Hepatocyte (in vitro differentiated cells): Measurements from ENCODE around the gene MTRFR. TPM values are rescaled to one million over a fixed set of nuclear protein-coding genes. Genes with fewer than 3 reads are reported as not detected.

ENCODE experiments used
- DNase-seq: peaks from one replicate; pipeline ENCODE4 v3.0.0-alpha.2; 2016; ENCODE audit warnings: low spot score
- H2AFZ ChIP-seq: fragments of 200-600 bp; sonication (generic); 2 replicates; pipeline ENCODE4 v1.6.0; 2016; ENCODE audit warnings: antibody characterized with exemption, mild to moderate bottlenecking
- H3K27ac ChIP-seq: fragments of 200-600 bp; sonication (generic); 2 replicates; pipeline ENCODE4 v1.5.1; 2016; ENCODE audit warnings: mild to moderate bottlenecking
- H3K27me3 ChIP-seq: fragments of 200-600 bp; sonication (generic); 2 replicates; pipeline ENCODE4 v1.6.1; 2016
- H3K36me3 ChIP-seq: fragments of 200-600 bp; sonication (generic); replicated peaks from 2 replicates; pipeline ENCODE4 v1.5.1; 2016; ENCODE audit warnings: low read depth; ENCODE audit not compliant: insufficient read depth
- H3K4me1 ChIP-seq: fragments of 200-600 bp; sonication (generic); 2 replicates; pipeline ENCODE4 v1.5.1; 2016; ENCODE audit warnings: mild to moderate bottlenecking, moderate library complexity; ENCODE audit not compliant: insufficient read depth
- H3K4me2 ChIP-seq: fragments of 200-600 bp; sonication (generic); 2 replicates; pipeline ENCODE4 v1.6.0; 2016
- H3K4me3 ChIP-seq: fragments of 200-600 bp; sonication (generic); 2 replicates; pipeline ENCODE4 v1.5.1; 2016; ENCODE audit warnings: mild to moderate bottlenecking
- H3K79me2 ChIP-seq: fragments of 200-600 bp; sonication (generic); 2 replicates; pipeline ENCODE4 v1.6.0; 2017; ENCODE audit warnings: mild to moderate bottlenecking
- H3K9me2 ChIP-seq: fragments of 200-600 bp; sonication (generic); replicated peaks from 2 replicates; pipeline ENCODE4 v1.6.0; 2017; ENCODE audit warnings: mild to moderate bottlenecking; ENCODE audit not compliant: insufficient read depth
- H3K9me3 ChIP-seq: fragments of 200-600 bp; sonication (generic); 2 replicates; pipeline ENCODE4 v1.5.1; 2016; ENCODE audit warnings: low read depth, mild to moderate bottlenecking
- H4K20me1 ChIP-seq: fragments of 200-600 bp; sonication (generic); 2 replicates; pipeline ENCODE4 v1.6.0; 2016; ENCODE audit warnings: mild to moderate bottlenecking; ENCODE audit not compliant: insufficient read depth, poor library complexity, severe bottlenecking
- EZH2 ChIP-seq: fragments of 200-600 bp; sonication (generic); IDR thresholded peaks from 2 replicates; pipeline ENCODE4 v1.6.1; 2016; ENCODE audit warnings: antibody characterized with exemption, mild to moderate bottlenecking, borderline replicate concordance
- EZH2phosphoT487 ChIP-seq: fragments of 200-600 bp; sonication (generic); IDR thresholded peaks from one replicate; pipeline ENCODE4 v1.6.1; 2018; ENCODE audit warnings: antibody characterized with exemption, mild to moderate bottlenecking, low read depth, moderate library complexity; ENCODE audit not compliant: unreplicated experiment, severe bottlenecking
- WGBS: methylation state at CpG from one replicate; pipeline ENCODE4 v1.1.6; 2016; ENCODE audit warnings: low lambda C conversion rate; ENCODE audit errors: missing lambda C conversion rate; 5-methylcytosine and 5-hydroxymethylcytosine counted together
- polyA plus RNA-seq: library from polyadenylated mRNA; unstranded; fragments of >200 nt; fragmentation: Nextera tagmentation; extraction: Ambion mirVana; gene quantifications from 2 replicates; pipeline ENCODE4 v1.2.1, GENCODE V29; 2016
- total RNA-seq: library from RNA; depleted of rRNA; stranded (reverse); fragments of >200 nt; gene quantifications from 2 replicates; pipeline ENCODE4 v1.2.3, GENCODE V29; 2014
- TF ChIP-seq, protein P1 (sequence below): fragments of 200-600 bp; sonication (generic); IDR thresholded peaks from 2 replicates; pipeline ENCODE4 v1.5.1; 2016; ENCODE audit warnings: antibody characterized with exemption, mild to moderate bottlenecking; ENCODE audit not compliant: poor library complexity

The MTRFR gene
- total and polyA plus RNA-seq, 2 experiments from 2014 or later: 13.3 to 13.8 TPM

GRCh38 chr12:123254853-123255446 lies 21.7 kb downstream of the MTRFR start:
- peaks cover 50% of the 10 kb centered on the region for H3K79me2 ChIP-seq
- no peak for DNase-seq
- H3K36me3 ChIP-seq: no peaks in the 10 kb centered on the region
- 88% methylated on average over 5 of the region's 5 CpGs for WGBS
- H2AFZ ChIP-seq: no peak overlapping the region
- H3K9me3 ChIP-seq: no peaks in the 10 kb centered on the region
- peaks cover 10% of the 10 kb centered on the region for H3K4me1 ChIP-seq
- no peak overlapping the region for H3K4me3 ChIP-seq
- H3K27me3 ChIP-seq: no peaks in the 10 kb centered on the region
- H3K9me2 ChIP-seq: no peaks in the 10 kb centered on the region
- no peak overlapping the region for H3K27ac ChIP-seq
- no peak overlapping the region for H3K4me2 ChIP-seq
- no peaks in the 10 kb centered on the region for H4K20me1 ChIP-seq
- no peak for TF ChIP-seq EZH2
- no peak for TF ChIP-seq EZH2phosphoT487
- TF ChIP-seq, protein P1, sequence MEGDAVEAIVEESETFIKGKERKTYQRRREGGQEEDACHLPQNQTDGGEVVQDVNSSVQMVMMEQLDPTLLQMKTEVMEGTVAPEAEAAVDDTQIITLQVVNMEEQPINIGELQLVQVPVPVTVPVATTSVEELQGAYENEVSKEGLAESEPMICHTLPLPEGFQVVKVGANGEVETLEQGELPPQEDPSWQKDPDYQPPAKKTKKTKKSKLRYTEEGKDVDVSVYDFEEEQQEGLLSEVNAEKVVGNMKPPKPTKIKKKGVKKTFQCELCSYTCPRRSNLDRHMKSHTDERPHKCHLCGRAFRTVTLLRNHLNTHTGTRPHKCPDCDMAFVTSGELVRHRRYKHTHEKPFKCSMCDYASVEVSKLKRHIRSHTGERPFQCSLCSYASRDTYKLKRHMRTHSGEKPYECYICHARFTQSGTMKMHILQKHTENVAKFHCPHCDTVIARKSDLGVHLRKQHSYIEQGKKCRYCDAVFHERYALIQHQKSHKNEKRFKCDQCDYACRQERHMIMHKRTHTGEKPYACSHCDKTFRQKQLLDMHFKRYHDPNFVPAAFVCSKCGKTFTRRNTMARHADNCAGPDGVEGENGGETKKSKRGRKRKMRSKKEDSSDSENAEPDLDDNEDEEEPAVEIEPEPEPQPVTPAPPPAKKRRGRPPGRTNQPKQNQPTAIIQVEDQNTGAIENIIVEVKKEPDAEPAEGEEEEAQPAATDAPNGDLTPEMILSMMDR: no peak

- H3K27ac ChIP-seq: no peak overlapping the region
- no peaks in the 10 kb centered on the region for H3K4me1 ChIP-seq
- DNase-seq: no peak
- WGBS: 70% methylated on average over 4 of the region's 4 CpGs
- H3K9me3 ChIP-seq: no peaks in the 10 kb centered on the region
- H2AFZ ChIP-seq: no peak overlapping the region
- H3K36me3 ChIP-seq: no peaks in the 10 kb centered on the region
- no peak overlapping the region for H3K4me2 ChIP-seq
- peaks cover 6% of the 10 kb centered on the region for H4K20me1 ChIP-seq
- no peaks in the 10 kb centered on the region for H3K9me2 ChIP-seq
- no peak overlapping the region for H3K4me3 ChIP-seq
- H3K79me2 ChIP-seq: peaks cover 26% of the 10 kb centered on the region
- H3K27me3 ChIP-seq: no peaks in the 10 kb centered on the region
- TF ChIP-seq EZH2: no peak
- TF ChIP-seq, protein P1: no peak
- no peak for TF ChIP-seq EZH2phosphoT487
These were observed 25.4 kb downstream of the MTRFR start for GRCh38 chr12:123258593-123258992.

- TF ChIP-seq EZH2phosphoT487 (no peak), EZH2 (no peak)
- TF ChIP-seq, protein P1: no peak
These were observed 26.8 kb downstream of the MTRFR start for GRCh38 chr12:123260081-123260480.

More at GRCh38 chr12:123260081-123260480, 26.8 kb downstream of the MTRFR start:
- Histone ChIP-seq H3K9me2 (no peaks in the 10 kb centered on the region), H3K27me3 (no peaks in the 10 kb centered on the region), H2AFZ (no peak overlapping the region), H3K27ac (peak overlapping the region; percentile 23), H3K4me2 (no peak overlapping the region), H3K79me2 (peaks cover 22% of the 10 kb centered on the region), H3K36me3 (no peaks in the 10 kb centered on the region), H3K4me3 (no peak overlapping the region), H4K20me1 (peaks cover 9% of the 10 kb centered on the region), H3K4me1 (no peaks in the 10 kb centered on the region), H3K9me3 (no peaks in the 10 kb centered on the region)
- DNase-seq: no peak
- 60% methylated on average over 9 of the region's 9 CpGs for WGBS
